Dermis blood vessel endothelial cell (primary cell): Measurements from ENCODE around the gene BTK. TPM values are rescaled to one million over a fixed set of nuclear protein-coding genes. Genes with fewer than 3 reads are reported as not detected.
"Not testable (repeated sequence)": the region's sequence is repeated elsewhere in the genome, so short reads cannot be mapped to it uniquely, and the experiment has no call there.

Experiments
- DNase-seq: peaks from one replicate; pipeline ENCODE4 v3.0.0; 2010
- total RNA-seq: library from RNA; depleted of rRNA; stranded (reverse); fragments of >200 nt; gene quantifications from 2 replicates; pipeline ENCODE4 v1.2.3, GENCODE V29; 2014

The BTK gene
- total RNA-seq, 1 donor from 2014 or later, result not detected

GRCh38 chrX:101337776-101338271 lies 48.2 kb downstream of the BTK start:
- DNase-seq, result no peak

- not testable (repeated sequence) for DNase-seq
Measured at GRCh38 chrX:101334310-101334709, 51.7 kb downstream of the BTK start.

- DNase-seq, result not testable (repeated sequence)
Measured at GRCh38 chrX:101326600-101326999, 59.4 kb downstream of the BTK start.

GRCh38 chrX:101303790-101304189 lies 82.2 kb downstream of the BTK start:
- DNase-seq, result no peak

Other genes starting within 250 kb of the BTK start
- 0.05 TPM in 1 of 2 replicates, not detected in the other for gene DRP2, start 166.4 kb downstream of the BTK start, total RNA-seq
- gene TAF7L, start 94.9 kb downstream of the BTK start, total RNA-seq, result 0.23 TPM in 1 of 2 replicates, not detected in the other
- gene TIMM8A, start 37.4 kb downstream of the BTK start, total RNA-seq, result 2.4 and 4.0 TPM in 2 replicates
- 660 and 938 TPM in 2 replicates for gene RPL36A, start 4.8 kb upstream of the BTK start, total RNA-seq
- gene GLA, start 21.7 kb upstream of the BTK start, total RNA-seq, result 26.8 and 29.3 TPM in 2 replicates
- gene HNRNPH2, start 22.0 kb upstream of the BTK start, total RNA-seq, result 90.0 and 99.7 TPM in 2 replicates
- 5.1 and 6.9 TPM in 2 replicates for gene ARMCX4, start 99.3 kb upstream of the BTK start, total RNA-seq
- 38.3 and 46.1 TPM in 2 replicates for gene ARMCX1, start 164.4 kb upstream of the BTK start, total RNA-seq
- gene ARMCX6, start 231.8 kb upstream of the BTK start, total RNA-seq, result 39.2 and 42.0 TPM in 2 replicates
- gene ARMCX3, start 237.0 kb upstream of the BTK start, total RNA-seq, result 62.9 and 73.5 TPM in 2 replicates